AG20443 (cell line): ENCODE measurements around the gene CLMN.

Experiments
- DNase-seq: peaks from one replicate; pipeline ENCODE4 v3.0.0; 2012; ENCODE audit warnings: low spot score, mixed read lengths

Gene CLMN

DNA sequence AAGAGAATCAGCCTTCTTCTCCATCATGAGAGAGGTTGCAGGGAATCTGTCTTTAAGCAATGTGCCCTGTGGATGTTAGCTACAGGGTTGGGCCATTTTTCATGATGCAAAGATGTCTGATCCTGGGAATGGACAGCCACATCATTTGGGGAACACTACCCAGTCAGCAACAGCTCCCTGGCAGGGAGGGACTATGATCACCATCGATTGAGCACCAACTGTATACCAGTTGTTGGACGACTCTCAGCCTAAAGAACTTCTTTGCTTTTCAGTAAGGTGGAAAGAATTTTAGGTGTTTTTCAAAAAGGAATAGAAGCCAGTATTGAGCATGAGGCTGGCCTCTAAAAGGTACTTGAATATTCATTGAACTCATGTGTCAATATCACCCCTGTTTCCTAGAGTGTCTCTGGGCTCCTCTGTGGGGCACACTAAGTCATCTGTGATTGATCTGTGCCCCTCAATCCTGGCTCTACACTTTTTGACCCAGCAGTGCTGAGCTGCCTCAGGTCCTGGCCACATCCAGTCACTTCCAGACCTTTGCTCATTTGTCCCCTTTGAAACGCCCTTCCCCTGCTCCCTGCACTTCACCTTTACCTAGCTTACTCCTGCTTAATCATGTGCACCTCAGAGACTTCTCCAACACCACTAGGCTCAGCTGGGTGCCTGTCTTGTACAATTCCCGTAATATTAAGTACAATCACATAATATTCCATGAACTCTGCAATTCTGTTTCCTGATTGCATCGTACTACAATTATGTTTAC is 2.2 kb upstream of the CLMN start:
- no peak for DNase-seq

- no peak for DNase-seq
These were observed 1.4 kb upstream of the CLMN start for GRCh38 chr14:95320955-95321600.

- DNase-seq, result no peak
These were observed 579 bp upstream of the CLMN start for GRCh38 chr14:95320078-95320895.

DNA sequence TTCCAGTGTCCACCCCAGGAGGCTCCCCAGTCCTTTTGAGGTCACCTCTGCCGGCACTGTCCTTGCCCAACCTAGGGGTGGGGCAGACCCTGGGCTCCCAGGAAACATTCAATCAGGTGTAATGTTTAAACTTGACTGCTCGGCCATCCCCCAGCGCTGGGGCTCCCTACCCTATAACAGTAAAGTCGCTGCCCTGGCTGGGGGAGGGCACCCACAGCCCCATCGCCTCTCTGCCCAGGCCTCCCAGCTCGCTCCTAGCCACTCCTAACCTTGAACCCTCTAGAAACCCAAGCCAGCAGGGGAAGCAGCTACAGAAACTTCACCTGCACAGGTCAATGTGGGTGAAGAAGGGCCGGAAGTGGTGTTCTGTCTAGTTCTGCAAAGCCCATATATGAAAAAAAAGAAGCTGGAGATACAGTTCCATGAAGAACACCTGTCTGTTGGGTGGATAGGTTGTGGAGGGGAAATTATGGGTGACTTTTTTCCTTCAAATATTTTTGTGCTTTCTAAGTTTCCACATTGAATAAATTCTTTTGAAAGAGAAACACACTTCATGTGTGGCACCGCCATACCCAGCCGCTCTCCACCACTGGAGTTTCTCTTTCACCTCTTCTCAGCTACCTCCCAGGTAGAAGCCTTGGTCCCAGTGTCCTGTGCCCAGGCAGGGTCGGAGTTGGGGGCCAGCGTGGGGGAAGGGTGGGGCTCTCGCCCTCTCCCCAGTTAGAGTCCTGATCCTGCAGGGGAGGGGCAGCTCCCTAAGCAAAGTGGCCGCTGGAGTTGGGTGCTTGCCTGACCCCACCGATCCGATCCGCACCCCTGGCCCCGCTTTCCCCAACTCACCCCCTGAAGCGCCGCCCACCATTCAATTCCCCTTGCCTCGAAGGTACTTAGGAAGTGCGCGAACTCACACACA is 1.1 kb downstream of the CLMN start:
- DNase-seq, result no peak

DNA sequence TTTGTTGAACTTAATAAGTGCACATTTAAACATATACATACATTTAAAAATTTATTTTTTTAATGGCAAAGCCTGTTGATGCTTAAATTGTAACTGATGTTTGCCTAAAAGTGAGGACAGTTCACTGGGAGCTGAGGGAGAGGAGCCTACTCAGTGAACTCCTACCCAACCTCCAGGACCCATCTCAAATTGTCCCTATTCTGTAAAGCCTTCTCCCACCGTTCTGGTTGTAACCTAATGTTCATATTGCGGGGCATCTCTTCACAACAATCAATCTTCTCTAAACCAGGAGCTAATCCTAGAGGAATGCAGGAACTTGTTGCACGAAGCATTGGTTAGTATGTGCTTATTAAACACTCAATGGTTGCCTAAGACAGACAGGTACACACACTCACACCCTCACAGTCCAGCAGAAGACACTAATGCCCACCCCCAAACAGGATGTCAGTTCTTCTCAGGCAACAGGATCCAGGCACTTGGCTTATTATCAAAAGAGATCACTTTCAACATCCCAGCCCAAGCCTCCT is 1.8 kb downstream of the CLMN start:
- no peak for DNase-seq

- no peak for DNase-seq
These were observed 2.9 kb downstream of the CLMN start for GRCh38 chr14:95316821-95317220.

GRCh38 chr14:95315579-95315978 is 4.1 kb downstream of the CLMN start:
- DNase-seq, result no peak

GRCh38 chr14:95315156-95315555 is 4.6 kb downstream of the CLMN start:
- no peak for DNase-seq

- DNase-seq, result peak; percentile 32
These were observed 5.1 kb downstream of the CLMN start for GRCh38 chr14:95314609-95315008.

- peak; percentile 58 for DNase-seq
These were observed 6.0 kb downstream of the CLMN start for GRCh38 chr14:95313707-95314106.

DNA sequence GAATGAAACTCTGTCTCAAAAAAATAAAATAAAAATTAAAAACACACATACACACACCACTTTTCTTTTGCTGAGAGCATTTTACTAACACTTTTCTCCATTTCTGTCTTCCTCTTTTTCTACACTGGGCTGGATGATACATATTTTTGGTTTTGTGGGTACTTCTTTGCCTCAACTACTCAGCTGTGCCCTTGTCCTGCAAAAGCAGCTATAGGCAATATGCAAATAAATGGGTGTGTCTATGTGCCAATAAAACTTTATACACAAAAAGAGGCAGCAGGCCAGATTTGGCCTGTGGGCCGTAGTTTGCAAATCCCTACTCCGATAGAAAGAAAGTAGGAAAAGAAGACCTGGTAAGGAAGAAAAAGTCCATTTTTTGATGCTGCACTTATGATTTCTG is 6.5 kb downstream of the CLMN start:
- no peak for DNase-seq

DNA sequence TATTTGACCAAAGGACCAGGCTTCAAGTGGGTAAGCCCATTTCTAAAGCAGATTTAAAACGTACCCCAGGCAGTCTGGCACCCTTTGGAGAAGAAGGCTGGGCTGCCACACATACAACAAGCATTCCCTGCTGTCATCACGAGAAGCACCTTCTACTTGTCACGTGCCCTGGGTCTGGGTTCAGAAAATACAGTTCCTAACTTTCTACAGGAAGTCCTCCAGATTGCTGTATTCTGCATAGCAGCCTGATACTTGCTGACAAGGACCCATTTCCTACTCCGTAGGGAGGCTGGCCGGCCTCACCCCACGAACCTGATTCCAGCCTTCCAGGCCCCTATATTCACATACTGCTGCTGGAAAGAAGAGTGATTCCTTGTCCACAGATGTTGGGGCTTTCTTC is 7.4 kb downstream of the CLMN start:
- DNase-seq, result no peak

DNA sequence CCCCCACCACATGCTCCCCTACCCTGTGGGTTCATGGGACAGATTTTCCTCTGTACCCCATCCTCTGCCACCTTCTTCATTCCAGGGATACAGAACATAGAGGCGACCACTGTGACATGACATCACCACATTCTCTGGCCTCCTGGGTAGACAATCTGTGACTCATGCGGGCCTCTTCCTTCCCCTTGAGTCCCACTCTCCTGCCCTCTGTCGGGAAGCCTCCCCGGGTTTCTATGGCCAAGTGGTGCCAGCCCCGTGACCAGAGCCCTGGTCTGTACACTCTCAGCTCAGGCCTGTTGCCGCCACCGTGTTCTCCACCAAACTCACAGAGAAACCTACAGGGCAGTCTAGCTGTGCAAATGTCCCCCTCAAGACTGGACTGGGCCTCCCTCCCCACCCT is 8.0 kb downstream of the CLMN start:
- no peak for DNase-seq

GRCh38 chr14:95310635-95311380 is 8.9 kb downstream of the CLMN start:
- DNase-seq, result no peak

- no peak for DNase-seq
These were observed 10.3 kb downstream of the CLMN start for GRCh38 chr14:95309261-95310051.

GRCh38 chr14:95308073-95308472 is 11.6 kb downstream of the CLMN start:
- no peak for DNase-seq

GRCh38 chr14:95307402-95308041 is 12.2 kb downstream of the CLMN start:
- no peak for DNase-seq

DNA sequence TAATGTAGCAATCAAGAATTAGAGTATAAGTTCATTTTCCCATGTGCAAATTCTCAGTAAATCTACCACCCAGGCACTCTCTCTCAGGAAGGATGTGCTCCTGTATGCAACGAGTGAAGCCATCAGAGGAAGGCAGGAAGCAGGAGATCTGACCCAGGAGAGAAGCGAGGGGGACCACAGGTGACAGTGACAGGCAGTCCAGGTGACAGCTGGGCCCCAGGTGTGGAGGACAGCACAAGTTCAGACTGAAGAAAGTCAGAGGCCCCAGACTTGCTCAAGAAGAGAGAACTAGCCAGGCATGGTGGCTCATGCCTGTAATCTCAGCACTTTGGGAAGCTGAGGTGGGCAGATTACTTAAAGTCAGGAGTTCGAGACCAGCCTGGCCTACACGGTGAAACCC is 13.8 kb downstream of the CLMN start:
- DNase-seq, result no peak

DNA sequence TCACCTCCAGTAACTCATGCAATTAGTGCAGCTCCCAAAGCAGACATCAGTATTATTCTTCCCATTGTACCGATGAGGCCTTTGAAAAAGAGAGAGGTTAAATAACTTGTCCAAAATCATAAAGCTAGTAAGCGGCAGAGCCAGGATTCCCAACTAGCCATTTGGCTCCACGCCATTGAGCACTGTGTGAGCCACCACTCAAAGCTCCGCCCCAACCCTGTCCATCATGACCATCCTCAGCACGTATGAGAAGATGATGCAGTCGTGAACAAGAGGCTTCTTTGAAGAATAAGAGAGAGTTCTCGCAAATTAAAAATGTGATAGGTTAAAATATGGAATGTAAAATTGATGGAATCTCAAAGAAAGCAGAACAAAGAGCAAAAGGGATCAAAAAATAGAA is 14.6 kb downstream of the CLMN start:
- no peak for DNase-seq

DNA sequence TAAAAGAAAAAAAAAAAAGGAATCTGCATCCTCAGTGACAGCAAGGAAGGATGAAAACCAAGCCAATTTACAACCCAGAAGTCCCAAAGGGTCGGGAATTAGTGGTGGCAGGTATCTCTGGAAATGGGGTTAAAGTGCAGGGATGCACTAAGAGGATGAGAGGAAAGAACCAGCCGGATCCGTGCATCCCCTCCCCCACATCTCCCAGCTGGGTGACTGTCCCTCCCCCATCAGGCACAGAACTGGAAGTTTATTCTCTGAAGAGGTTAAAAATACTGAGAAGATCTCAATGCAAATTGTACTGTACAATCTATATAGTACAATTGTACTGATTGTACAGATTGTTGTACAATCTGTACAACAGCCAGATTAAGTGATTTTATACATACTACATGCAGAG is 15.4 kb downstream of the CLMN start:
- no peak for DNase-seq
